SKM-1 treated with dmso at 0.1 percent for 144 hours (cell line): ENCODE data around the gene EFNA3.

ENCODE experiments used
- DNase-seq: peaks from one replicate; lab custom pipeline; 2025; ENCODE audit not compliant: unreplicated experiment; lab: John Stamatoyannopoulos, UW

EFNA3 gene, protein sequence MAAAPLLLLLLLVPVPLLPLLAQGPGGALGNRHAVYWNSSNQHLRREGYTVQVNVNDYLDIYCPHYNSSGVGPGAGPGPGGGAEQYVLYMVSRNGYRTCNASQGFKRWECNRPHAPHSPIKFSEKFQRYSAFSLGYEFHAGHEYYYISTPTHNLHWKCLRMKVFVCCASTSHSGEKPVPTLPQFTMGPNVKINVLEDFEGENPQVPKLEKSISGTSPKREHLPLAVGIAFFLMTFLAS

DNA sequence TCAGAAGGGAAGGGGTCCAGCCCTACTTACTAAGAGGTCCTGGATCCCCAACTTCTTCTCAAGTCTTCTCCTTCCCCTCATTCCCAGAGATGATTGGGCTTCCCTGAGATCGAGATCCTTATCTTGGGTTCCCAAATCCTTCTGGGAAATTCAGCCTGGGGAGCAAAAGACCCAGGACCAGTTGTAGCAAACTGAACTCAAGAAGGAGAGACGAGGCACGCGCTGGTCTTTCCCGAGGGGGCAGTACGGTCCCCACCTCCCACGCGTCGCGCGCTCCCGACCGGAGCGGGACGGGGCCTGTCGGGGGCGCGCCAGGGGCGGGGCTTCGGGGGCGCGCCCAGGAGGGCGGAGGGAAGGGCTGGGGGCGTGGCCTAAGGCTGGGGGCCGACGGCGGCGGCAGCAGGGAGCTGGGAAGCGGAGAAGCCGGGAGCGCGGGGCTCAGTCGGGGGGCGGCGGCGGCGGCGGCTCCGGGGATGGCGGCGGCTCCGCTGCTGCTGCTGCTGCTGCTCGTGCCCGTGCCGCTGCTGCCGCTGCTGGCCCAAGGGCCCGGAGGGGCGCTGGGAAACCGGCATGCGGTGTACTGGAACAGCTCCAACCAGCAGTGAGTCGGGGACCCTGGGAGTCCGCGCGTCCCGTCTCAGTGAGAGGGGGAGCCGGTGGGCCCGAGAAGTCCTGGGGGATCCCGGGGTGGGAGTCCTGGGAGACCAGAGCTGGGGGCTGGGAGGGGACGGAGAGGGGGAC is at the start of gene EFNA3:
Gene EFNA3 (plus strand): TSS at position 369 of the 741 bp plus-strand sequence. CDS start 105 bp downstream, at position 474.
- DNase-seq, result peak; percentile 56

DNA sequence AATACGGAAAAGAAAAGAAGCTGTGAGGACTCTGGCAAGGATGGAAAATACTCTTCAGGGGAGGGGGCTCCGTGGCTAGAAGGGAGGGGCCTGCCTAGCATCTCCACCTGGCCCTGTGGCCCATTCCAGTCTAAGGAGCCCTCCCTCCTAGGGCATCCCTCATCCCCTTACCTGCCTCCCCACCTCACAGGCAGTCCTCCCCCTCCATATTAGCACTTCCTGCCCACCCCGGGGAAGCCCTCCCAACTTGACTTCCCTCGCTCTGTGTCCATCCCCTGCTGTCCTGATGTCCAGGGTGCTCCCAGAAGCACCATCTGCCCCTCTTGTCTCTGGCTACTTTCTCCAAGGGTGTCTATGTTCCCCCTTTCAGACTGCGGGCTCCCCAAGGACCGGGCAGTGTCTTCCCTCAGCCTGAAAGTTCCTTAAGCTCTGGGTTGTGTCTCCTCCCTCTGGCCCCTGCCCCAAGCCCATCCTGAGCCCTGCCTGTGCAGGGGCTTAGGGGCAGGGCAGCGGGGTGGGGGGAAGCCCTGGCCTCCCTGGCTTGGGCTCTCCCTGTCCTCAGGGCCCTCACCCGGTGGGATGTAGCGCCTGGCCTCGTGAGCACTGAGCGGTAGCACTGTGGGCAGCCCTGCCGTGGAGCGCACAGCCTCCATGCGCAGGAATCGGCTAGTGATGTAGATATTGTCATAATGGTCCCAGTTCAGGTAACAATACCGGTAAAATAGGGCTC is 49.0 kb upstream of the EFNA3 start:
- no peak for DNase-seq

DNA sequence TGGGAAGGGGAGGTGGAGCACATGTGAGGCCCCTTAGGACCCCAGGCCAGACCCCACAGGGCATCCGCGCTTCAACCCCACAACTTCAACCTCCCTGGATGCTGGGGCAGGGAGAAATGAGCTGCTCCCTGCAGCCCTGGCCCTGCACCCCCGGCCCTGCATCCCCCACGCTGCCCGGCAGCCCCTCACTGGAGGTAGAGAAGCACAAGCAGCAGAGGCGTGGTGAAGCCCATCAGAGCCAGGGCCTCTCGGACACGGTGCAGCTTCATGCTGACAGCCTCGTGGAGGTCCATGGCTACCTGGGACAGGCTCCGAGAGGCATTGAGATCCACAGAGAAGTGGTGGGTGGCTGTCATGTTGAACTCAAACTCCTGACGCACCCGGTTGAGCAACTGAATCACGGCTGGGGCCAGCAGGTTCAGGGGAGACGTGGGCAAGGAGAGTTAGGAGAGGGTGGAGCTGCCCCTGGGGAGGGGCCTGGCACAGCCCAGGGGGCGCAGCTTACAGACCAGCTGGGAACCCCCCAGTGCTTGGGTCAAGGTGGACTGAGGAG is 48.3 kb upstream of the EFNA3 start:
- DNase-seq, result no peak

DNA sequence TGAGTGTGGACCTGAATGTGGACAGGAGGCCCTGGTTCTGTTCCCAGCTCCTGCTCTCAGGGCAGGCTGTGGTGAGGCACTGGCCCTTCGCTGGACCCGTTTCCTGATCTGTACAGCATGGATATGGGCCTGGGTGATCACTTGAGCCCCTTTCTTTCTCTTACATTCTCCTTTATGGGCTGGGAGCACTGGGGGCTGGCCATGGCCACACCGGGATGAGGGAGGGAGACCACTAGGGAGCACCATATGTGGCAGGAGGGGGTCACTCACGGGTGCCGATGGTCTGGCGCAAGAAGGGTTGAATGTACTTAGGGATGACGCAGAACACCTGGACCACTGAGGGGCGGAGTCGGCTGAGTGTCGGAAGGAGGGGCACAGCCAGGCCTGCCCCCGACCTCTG is 47.7 kb upstream of the EFNA3 start:
- no peak for DNase-seq

DNA sequence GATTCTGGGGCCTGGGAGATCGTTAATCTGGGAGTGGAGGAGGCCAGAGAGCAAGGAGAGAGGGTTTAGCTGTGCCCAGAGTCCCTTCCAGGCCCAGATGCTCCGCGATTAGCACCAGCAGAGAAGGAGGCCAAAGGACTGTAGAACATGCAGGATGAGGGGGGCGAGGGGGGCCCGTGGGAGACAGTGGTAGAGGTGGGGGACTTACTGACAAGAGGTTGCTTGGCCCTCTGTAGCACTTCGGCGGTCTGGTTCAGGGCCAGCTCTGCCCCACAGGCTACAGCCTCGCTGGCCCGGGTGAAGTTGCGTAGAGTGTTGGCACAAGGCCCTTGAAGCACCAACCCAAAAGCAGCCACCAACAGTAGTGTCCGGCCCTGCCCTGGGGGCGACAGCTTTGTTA is 45.8 kb upstream of the EFNA3 start:
- no peak for DNase-seq

DNA sequence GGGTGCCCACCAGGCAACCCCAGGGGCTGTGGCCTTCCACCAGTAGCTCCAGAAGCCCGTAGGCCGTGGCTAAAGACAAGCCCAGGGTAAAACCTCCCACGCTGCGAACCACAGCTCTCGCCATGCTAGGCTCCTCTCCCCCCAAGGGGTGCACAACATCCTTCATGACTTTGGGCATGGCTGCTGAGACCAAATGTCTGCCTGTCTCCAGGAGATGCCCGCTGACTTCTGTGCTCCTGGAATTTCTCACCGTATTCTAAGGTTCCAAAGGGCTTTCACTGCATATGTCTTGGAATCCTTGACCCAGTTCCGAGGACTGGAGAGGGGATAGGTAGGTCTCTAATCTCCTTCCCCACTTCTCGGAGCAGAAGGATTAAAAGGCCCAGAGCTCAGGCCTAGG is 45.1 kb upstream of the EFNA3 start, which contains the start of the genes DCST1 and DCST2:
Gene DCST1 (plus strand): TSS at position 301 of the 400 bp plus-strand sequence. CDS start 213 bp downstream, outside the sequence.
Gene DCST2 (minus strand): TSS at position 258 of the 400 bp plus-strand sequence. CDS start 80 bp downstream, at position 178.
- no peak for DNase-seq

DNA sequence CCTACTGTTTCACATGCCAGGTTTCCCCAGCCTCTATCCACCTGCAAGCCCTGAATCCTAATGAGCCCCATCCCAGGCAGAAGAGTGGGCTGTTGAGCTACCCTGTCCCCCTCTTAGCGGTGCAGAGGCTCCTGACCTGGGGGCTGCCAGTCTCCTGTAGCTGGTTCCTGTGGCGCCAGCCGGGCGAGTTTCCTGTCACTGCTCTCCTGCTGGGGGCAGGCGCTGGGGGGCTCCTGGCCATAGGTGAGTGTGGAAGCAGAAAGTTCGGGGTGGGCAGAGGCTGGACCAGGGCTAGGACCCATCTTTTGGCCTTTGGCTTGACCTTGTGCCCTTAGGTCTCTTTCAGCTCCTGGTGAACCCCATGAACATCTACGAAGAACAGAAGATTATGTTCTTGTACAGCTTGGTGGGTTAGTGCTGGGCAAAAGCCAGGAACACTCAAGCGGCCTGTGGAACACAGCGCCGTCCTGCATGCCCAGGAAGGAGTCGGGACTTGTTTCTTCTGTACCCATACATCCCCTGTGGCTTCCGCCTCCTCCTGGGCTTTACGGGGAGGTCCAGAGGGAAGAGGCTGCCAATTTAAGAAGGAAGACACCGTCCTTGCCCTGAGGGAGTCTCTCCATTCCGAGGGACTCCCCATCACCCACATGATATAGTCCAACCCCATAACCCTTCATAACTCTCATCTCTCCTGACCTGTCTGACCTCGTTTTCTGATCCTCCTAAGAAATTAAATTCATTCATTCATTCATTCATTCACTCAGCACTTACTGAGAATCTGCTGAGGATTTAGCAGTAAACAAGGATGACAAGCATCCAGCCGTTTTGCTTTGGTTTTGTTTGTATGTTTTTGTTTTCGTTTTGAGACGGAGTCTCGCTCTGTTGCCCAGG is 44.1 kb upstream of the EFNA3 start:
- DNase-seq, result no peak

DNA sequence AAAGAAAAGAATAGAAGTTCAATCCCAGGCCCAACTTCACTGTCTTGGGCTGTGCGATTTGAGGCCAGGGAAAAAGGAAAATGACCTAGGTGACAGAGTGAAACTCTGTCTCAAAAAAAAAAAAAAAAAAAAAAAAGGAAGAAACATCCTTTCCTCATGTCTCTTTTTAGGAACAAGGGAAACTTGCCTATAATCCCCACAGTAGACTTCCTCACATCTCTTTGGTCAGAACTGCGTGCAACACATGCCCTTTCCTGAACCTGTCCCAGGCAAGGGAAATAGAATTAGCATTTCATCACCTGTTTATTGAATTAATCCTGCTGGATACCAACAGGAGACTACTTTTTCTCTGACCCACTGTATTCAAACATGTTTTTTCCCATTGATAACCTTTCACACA is 42.7 kb upstream of the EFNA3 start:
- DNase-seq, result no peak

DNA sequence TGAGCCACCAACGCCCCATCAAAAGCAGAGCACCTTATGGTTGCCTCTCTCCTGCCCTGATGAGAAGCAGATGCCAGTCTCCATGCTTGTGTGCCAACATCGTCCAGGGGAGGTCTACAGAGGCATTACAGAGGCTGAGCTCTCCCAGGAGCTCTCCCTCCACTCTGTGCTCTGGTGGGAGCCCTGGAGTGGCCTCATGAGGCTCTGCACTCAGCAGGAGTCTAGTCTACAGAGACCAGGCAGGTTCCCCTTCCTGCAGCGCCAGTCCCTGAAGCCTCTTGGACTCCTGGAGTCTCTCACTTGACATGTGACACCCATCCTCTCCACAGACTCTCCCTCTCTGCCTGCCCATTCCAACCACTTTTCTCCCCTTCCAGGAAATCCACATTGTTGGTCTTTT is 41.6 kb upstream of the EFNA3 start:
- DNase-seq, result no peak

DNA sequence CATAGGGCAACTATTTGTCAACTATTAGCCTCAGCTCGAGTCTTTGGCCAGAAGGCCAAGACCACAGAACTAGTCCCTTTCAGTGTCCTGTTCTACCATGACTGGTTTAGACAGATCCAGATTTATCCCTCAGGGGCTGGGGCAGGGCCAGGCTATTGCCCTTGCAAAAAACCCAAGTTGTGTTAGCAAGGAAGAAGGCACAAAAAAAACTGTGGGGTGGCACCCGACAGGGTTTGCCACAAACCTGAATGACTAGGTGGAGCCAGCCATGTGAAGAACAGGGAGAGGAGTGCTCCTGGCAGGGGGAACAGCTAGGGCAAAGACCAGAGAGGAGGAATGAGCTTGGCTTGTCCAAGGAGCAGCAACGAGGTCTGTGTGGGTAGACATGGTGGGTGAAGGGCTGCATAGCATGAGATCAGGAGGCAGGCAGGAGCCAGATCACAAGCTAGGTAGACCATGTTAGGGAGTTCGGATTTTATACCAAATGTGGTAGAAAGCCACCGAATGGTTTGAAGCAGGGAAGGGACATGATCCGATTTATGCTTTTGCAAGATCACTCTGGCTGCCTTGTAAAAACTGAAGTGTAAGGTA is 40.7 kb upstream of the EFNA3 start:
- DNase-seq, result no peak

DNA sequence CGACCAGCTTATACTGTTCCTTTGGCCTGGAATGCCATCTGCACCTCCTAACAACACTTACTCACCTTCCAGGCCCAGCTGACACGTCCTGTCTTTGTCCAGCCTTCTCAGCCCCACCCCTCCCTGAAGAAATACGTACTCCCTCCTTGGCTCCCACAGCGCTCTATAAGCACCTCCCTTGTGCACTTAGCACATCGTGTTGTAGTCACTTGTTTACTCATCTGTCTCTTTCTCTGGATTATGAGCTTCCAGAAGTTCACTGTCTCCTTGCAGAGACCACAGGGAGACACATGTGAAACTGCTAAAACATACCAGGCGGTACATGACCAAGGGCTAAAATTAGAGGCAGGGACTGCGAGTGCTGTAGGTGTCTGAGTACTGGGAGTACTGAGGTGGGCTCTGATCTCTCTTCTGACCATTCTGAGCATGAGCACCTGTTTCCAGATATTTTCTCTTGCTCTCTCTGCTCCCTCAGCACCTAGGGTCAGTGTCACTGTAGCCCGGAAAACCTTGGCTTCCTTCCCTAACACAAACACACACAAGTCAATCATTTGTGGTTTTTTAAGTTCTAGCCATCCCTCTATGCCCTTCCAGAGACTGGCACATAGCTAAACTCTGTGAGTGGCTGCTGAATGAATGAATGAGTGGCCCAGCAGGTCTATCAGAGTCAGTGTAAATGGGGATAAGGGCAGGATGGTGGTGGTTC is 39.9 kb upstream of the EFNA3 start:
- DNase-seq, result no peak

DNA sequence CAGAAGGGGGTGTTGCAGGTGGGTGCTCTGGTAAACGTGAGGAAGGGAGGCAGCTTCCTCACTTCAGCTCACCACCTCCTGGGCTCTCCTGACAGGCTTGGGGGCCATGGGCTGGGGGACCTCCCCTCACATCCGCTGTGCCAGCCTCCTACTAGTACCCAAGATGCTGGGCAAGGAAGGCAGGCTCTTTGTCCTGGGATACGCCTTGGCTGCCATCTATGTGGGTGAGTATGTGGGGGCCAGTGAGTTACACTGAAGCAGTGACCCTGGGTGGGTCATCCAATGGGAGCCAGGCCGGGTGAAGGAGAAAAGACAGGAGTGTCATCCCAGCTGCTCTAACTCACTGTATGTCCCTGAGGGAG is 39.3 kb upstream of the EFNA3 start:
- DNase-seq, result no peak

DNA sequence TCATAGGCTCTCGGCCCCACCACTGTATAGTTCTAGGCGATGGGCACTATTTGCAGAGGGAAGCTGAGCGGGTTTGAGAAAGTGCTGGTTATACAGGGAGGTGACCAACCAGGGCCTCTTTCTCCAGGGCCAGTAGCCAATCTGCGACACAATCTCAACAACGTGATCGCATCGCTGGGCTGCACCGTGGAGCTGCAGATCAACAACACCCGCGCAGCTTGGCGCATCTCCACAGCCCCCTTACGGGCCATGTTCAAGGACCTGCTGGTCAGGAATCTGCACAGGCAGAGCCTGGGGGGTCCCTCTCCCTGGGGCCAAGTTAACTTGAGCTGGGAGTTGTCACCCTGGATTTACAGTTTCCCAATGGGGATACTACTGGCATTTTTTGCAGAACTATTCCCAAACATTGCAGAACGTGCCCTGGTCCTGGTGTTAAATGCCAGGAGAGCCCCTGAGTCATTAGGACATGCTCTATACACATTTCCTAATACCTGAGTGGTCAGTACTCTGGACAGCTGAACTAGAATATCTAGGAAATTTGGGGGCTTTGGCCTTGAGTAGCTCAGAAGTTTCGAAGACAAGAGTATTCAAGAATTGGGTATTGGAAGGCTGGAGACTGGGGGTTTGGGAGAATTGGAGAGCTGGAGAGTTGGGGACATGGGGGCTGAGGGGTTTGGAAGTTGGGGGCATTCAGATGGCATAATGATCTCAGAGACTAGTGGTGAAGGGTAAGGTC is 38.1 kb upstream of the EFNA3 start:
- no peak for DNase-seq

DNA sequence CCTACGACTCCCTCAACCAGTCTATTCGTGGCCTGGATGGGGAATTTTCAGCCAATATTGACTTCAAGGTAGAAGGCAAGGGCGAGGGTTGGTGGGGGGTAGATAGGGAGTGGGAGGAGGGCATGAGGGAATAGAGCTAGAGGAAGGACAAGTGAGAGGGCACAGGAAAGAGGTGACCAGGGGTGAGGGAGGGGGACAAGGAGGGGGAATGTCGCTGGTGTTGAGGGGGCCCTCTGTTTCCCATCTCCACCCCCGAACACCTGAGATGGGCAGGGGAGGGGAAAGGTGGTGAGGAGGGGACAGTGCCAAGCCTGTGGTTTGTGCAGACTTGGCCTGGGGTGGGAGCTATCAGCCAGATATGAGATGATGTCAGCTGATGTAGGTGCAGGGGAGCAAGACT is 35.8 kb upstream of the EFNA3 start:
- no peak for DNase-seq

DNA sequence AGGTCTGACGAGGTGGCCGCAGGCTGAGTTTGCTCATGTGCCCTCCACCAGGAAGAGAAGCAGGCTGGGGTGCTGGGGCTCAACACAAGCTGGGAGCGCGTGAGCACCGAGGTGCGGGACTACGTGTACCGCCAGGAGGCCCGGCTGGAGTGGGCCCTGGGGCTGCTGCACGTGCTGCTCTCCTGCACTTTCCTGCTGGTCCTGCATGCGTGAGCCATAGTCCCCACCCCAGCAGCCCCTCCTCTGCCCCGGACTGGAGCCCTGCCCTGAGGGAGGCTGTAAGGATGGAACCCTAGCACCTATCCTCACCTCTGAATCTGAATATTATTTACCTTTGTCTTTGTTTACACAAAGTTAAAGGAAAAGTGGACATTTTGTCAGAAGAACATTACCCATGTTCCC is 35.3 kb upstream of the EFNA3 start:
- DNase-seq, result no peak

DNA sequence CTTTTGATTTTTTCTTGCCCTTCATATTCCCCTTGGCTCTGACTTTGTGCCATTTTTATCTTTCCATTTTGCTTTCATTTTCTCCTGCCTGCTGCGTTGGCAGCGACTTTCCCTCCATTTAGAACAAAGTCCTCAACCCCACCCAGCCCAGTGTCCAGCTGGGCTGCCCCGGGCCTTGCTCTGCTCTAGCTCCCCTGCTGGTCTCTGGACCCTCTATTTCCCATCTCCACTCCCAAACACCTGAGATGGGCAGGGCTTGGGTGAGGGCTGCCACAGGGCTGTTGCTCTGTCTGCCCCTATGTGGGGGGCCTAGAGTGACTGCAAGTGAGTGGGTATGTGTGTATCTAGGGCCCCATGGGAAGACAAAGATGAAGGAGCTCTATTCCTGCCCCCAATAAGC is 34.8 kb upstream of the EFNA3 start:
- no peak for DNase-seq

DNA sequence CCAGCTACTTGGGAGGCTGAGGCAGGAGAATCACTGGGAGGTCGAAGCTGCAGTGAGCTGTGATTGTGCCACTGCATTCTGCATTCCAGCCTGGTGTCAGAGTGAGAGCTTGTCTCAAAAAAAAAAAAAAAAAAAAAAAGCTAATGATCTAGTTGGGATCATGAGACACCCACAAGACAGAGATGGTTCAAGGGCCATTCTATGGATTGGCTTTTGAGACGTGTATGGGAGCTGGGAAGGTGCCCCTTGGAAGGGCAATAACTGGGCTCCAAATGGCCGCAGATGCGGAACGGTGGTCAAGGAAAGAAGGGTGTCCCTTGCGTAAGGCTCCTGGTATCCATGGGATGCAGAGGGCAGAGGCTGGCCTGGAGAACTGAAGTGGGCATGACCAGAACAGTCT is 34.3 kb upstream of the EFNA3 start:
- no peak for DNase-seq

DNA sequence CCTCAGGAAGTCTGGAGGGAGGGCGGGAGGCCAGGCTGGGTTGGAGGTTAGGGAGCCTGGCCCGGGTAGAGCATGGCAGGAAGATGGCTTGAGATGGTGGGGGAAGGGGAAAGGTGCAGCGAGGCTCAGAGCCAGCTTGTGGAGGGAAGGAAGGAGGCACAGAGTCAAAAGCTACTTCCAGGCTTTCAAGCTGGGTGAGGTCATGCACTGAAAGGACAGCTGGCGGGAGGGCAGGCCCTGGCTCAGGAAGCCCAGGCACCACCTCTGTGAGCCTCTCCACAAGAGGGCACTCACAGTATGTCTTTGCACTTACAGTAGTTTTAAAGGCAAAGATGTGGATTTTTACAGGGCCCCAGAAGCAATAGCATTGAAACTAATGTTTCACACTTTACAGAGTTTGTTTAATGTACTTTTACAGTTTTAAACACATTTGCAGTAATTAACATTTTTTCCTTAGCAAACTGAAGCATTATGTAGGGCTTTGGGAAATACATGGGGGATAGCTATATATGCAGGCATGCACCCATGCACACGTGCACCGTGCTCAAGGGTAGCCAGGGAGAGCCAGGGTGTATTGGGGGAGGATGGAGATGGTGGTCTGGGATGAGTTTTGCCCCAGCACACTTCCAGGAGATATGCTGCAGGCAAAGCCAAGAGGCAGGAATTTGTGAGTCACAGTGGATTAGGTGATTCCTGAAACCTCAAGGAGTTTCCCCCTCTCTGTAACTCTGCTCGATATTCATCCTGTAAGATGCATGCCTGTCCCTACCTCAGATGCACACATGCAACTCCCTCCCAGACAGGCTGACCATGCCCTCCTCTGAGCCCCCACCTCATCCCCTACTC is 33.6 kb upstream of the EFNA3 start:
- peak; percentile 96 for DNase-seq
